OCI-LY3 (cell line): ENCODE data around the gene DLGAP4.

Experiments
- H2AFZ ChIP-seq: fragments of 200-600, 300-600 bp; shearing (Covaris generic); 2 replicates; pipeline ENCODE4 v1.6.0; 2014; ENCODE audit warnings: antibody characterized with exemption, low read depth, low read length
- H3K27ac ChIP-seq: fragments of 200-600, 300-600 bp; sonication (generic); 2 replicates; pipeline ENCODE4 v1.5.1; 2014; ENCODE audit warnings: mild to moderate bottlenecking, low read length, moderate library complexity, mixed read lengths
- H3K27me3 ChIP-seq: fragments of 200-600, 300-600 bp; sonication (generic); 2 replicates; pipeline ENCODE4 v1.6.1; 2014; ENCODE audit warnings: low read depth, low read length, mixed read lengths
- H3K36me3 ChIP-seq: fragments of 200-600, 300-600 bp; sonication (generic); replicated peaks from 2 replicates; pipeline ENCODE3; 2014; ENCODE audit warnings: low read depth, low read length, mixed read lengths
- H3K4me1 ChIP-seq: fragments of 300-600, 200-600 bp; sonication (generic); 2 replicates; pipeline ENCODE4 v1.6.1; 2014; ENCODE audit warnings: low read length, mixed read lengths
- H3K4me2 ChIP-seq: fragments of 200-600, 300-600 bp; sonication (generic); 2 replicates; pipeline ENCODE4 v1.6.1; 2014; ENCODE audit warnings: low read length, mixed read lengths
- H3K4me3 ChIP-seq: fragments of 300-600, 200-600 bp; sonication (generic); 2 replicates; pipeline ENCODE4 v1.5.1; 2014; ENCODE audit warnings: antibody characterized with exemption, mild to moderate bottlenecking, low read length, moderate library complexity
- H3K79me2 ChIP-seq: fragments of 300-600, 200-600 bp; shearing (Covaris generic); 2 replicates; pipeline ENCODE4 v1.6.1; 2014; ENCODE audit warnings: mild to moderate bottlenecking, low read length, mixed read lengths
- H3K9ac ChIP-seq: fragments of 300-600, 200-600 bp; shearing (Covaris generic); 2 replicates; pipeline ENCODE4 v1.6.0; 2014; ENCODE audit warnings: mild to moderate bottlenecking, low read length, moderate library complexity
- H3K9me3 ChIP-seq: fragments of 200-600, 300-600 bp; shearing (Covaris generic); 2 replicates; pipeline ENCODE4 v1.6.1; 2014; ENCODE audit warnings: low read length, mixed read lengths; ENCODE audit not compliant: insufficient read depth
- H4K20me1 ChIP-seq: fragments of 200-600, 300-600 bp; sonication (generic); 2 replicates; pipeline ENCODE4 v1.6.1; 2016; ENCODE audit warnings: low read length, mixed read lengths; ENCODE audit not compliant: insufficient read depth
- EZH2phosphoT487 ChIP-seq: fragments of 200-600 bp; shearing (Covaris generic); IDR thresholded peaks from 2 replicates; pipeline ENCODE4 v1.6.1; 2018; ENCODE audit warnings: antibody characterized with exemption, mixed run types, low read depth
- TF ChIP-seq, protein P1 (sequence below): fragments of 200-600, 300-600 bp; sonication (generic); IDR thresholded peaks from 2 replicates; pipeline ENCODE4 v1.5.1; 2014; ENCODE audit warnings: antibody characterized with exemption, low read length, low read depth

Gene DLGAP4

DNA sequence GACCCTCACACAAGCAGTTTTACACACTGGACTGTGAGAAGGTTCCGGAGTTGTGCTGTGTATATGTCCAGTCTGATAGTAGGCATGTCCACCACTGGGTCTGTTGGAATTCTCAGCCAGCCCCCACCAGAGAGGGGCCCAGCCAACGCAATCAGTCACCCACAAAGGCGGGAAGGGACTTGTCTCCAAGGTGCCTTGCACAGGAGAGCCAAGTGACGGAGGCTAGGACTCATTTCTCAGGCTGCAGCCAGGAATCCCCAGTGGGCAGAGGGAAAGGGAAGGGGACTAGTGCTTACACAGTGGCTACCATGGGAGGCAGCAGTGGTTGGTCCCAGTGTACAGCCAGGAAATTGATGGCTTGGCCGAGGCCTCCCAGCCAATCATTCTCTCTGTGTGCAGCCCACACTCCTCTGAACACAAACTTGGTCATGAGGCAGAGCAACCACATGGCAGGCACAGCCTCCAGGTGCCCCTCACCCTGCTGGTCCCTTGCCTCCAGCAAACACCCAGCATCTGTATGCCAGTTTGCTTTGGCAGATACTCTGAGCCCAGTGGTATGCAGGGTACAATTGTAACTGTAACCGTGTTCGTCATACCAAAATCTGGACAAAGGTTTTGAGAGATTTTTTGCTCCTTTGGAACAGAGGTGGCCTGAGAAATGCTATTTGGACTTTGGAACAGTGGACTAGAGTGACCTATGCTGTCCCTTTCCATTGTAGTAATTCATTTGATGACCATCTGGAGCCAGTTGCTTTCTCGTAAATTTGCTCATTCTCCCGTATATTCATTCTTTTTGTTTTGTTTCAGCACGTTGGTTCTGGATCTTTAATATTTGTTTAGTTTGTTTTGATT is 162.2 kb downstream of the DLGAP4 start:
- Histone ChIP-seq H3K4me3 (no peak overlapping the region), H3K79me2 (peaks cover 8% of the 10 kb centered on the region), H2AFZ (no peak overlapping the region), H3K4me1 (peaks cover 37% of the 10 kb centered on the region), H3K9me3 (no peaks in the 10 kb centered on the region), H4K20me1 (peaks cover 32% of the 10 kb centered on the region), H3K36me3 (no peaks in the 10 kb centered on the region), H3K9ac (no peak overlapping the region), H3K27ac (no peak overlapping the region), H3K27me3 (no peaks in the 10 kb centered on the region), H3K4me2 (no peak overlapping the region; the same call in 1 of the 2 replicates)
- TF ChIP-seq, protein P1, sequence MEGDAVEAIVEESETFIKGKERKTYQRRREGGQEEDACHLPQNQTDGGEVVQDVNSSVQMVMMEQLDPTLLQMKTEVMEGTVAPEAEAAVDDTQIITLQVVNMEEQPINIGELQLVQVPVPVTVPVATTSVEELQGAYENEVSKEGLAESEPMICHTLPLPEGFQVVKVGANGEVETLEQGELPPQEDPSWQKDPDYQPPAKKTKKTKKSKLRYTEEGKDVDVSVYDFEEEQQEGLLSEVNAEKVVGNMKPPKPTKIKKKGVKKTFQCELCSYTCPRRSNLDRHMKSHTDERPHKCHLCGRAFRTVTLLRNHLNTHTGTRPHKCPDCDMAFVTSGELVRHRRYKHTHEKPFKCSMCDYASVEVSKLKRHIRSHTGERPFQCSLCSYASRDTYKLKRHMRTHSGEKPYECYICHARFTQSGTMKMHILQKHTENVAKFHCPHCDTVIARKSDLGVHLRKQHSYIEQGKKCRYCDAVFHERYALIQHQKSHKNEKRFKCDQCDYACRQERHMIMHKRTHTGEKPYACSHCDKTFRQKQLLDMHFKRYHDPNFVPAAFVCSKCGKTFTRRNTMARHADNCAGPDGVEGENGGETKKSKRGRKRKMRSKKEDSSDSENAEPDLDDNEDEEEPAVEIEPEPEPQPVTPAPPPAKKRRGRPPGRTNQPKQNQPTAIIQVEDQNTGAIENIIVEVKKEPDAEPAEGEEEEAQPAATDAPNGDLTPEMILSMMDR = no peak
- no peak for TF ChIP-seq EZH2phosphoT487

DNA sequence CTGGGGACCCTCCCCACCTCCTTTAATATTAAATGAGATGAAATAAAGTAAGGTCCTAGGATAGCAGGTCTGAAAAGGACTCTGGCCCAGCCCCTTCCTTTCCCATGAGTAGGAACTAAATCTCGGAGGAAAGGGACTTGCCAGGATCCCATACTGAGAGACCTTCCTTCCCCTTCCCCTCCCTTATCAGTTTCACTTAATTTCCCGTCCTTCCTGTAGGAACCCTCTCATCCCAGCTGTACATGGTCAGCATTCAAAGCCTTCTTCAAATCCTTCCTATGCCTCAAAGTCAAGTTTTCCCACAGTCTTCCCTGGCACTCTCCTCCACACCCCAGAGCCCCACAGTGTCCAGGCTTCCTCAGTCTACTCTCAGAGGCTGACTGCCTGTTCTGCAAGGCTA is 163.8 kb downstream of the DLGAP4 start:
- Histone ChIP-seq H3K79me2 (peaks cover 8% of the 10 kb centered on the region), H3K4me2 (no peak overlapping the region), H3K9ac (no peak overlapping the region), H3K4me3 (no peak overlapping the region), H4K20me1 (peaks cover 32% of the 10 kb centered on the region), H3K9me3 (no peaks in the 10 kb centered on the region), H3K27ac (no peak overlapping the region), H2AFZ (no peak overlapping the region), H3K4me1 (peaks cover 33% of the 10 kb centered on the region), H3K36me3 (no peaks in the 10 kb centered on the region), H3K27me3 (no peaks in the 10 kb centered on the region)
- TF ChIP-seq EZH2phosphoT487 = no peak
- TF ChIP-seq, protein P1 = no peak

DNA sequence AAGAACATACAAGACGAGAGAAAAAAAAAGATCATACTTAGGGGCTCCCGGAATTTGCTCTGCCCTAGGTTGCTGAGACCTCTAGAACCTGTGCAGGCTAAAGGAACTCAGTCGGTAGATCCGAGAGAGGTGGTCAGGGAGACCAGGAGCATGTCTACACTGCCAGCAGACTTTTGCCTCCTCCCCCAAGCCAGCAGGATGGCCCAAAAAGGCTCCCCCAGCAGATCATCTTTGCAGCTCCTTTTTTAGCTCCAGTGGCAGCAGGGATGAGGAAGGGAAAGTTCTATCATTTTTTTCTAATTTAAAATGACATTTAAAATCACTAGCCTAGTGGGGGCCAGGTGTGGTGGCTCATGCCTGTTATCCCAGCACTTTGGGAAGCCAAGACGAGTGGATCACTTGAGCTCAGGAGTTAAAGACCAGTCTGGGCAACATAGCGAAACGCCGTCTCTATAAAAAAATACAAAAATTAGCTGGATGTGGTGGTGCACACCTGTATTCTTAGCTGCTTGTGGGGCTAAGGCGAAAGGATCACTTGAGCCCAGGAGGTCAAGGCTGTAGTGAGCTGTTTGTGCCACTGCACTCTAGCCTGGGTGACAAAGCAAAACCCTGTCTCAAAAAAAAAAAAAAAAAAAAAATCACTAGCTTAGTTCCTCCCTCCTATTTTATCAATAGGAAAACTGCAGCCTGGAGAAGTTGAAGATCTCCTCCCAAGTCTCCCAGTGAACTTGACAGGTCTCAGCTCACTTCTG is 165.9 kb downstream of the DLGAP4 start:
- Histone ChIP-seq H3K27me3 (no peaks in the 10 kb centered on the region), H3K27ac (no peak overlapping the region), H3K4me3 (no peak overlapping the region), H2AFZ (no peak overlapping the region), H3K79me2 (peaks cover 8% of the 10 kb centered on the region), H3K9ac (no peak overlapping the region), H3K9me3 (no peaks in the 10 kb centered on the region), H4K20me1 (peaks cover 14% of the 10 kb centered on the region; the same call in 1 of the 2 replicates), H3K4me2 (no peak overlapping the region), H3K36me3 (no peaks in the 10 kb centered on the region), H3K4me1 (peaks cover 17% of the 10 kb centered on the region)
- TF ChIP-seq, protein P1 = no peak
- no peak for TF ChIP-seq EZH2phosphoT487

DNA sequence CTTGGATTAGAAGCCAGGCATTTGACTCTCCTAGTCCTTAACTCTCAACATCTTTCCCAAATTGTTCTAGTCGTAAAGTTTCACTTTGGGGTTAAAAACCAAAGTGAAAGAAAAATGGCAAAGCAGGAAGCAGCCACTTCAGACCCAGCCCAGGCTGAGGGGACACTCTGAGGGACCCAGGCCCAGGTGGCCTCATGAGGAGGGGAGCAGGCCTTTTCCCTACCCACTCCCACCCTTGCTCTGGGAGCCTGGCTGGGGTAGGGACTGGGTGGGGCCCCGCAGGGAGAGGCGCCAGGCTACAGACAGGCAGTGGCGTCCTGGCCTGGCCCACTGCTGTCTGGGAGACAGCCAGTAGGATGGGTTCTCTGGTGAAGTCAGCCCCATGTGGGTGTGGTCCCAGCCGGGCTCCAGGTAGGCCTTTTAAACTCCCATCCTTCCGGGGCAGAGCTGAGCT is 166.5 kb downstream of the DLGAP4 start:
- TF ChIP-seq EZH2phosphoT487 = no peak
- TF ChIP-seq, protein P1 = no peak
- Histone ChIP-seq H3K27me3 (no peaks in the 10 kb centered on the region), H3K4me1 (peaks cover 11% of the 10 kb centered on the region), H3K9me3 (no peaks in the 10 kb centered on the region), H4K20me1 (peaks cover 9% of the 10 kb centered on the region; the same call in 1 of the 2 replicates), H3K36me3 (no peaks in the 10 kb centered on the region), H3K79me2 (peaks cover 8% of the 10 kb centered on the region), H3K27ac (no peak overlapping the region), H3K9ac (no peak overlapping the region), H3K4me3 (no peak overlapping the region), H3K4me2 (no peak overlapping the region), H2AFZ (no peak overlapping the region)
